Type B pancreatic cell (in vitro differentiated cells): Measurements from ENCODE around the gene FBXO21. TPM values are rescaled to one million over a fixed set of nuclear protein-coding genes. Genes with fewer than 3 reads are reported as not detected.

Experiments
- DNase-seq: peaks from one replicate; pipeline ENCODE4 v3.0.0; 2021; ENCODE audit warnings: mixed read lengths; ENCODE audit not compliant: unreplicated experiment; ENCODE audit errors: extremely low spot score
- H3K27ac Mint-ChIP-seq: 2 replicates; pipeline ENCODE4 v1.8.0; 2021; ENCODE audit warnings: mild to moderate bottlenecking, mixed read lengths
- H3K27me3 Mint-ChIP-seq: 2 replicates; pipeline ENCODE4 v1.8.0; 2021; ENCODE audit warnings: mixed read lengths
- H3K36me3 Mint-ChIP-seq: 2 replicates; pipeline ENCODE4 v1.8.0; 2021; ENCODE audit warnings: mixed read lengths
- H3K4me1 Mint-ChIP-seq: one replicate; pipeline ENCODE4 v1.8.0; 2021; ENCODE audit warnings: mixed read lengths; ENCODE audit not compliant: unreplicated experiment
- H3K4me3 Mint-ChIP-seq: 2 replicates; pipeline ENCODE4 v1.8.0; 2021; ENCODE audit warnings: mild to moderate bottlenecking, mixed read lengths
- H3K9me3 Mint-ChIP-seq: 2 replicates; pipeline ENCODE4 v1.8.0; 2021; ENCODE audit warnings: mixed read lengths
- CTCF ChIP-seq: fragments of 200-600 bp; sonication (generic); conservative IDR thresholded peaks from 2 replicates; pipeline ENCODE4 v1.5.0; 2021; ENCODE audit warnings: antibody characterized with exemption, mild to moderate bottlenecking
- total RNA-seq: library from RNA; stranded (reverse); gene quantifications from 2 replicates; pipeline ENCODE4 v1.2.1, GENCODE V29; 2021; ENCODE audit warnings: low replicate concordance

The FBXO21 gene
- total RNA-seq, 1 donor from 2014 or later: 53.3 TPM

GRCh38 chr12:117152793-117153775 lies 37.2 kb downstream of the FBXO21 start:
- Mint-ChIP-seq H3K27me3 (no peaks in the 10 kb centered on the region), H3K27ac (no peak overlapping the region), H3K36me3 (peaks cover 38% of the 10 kb centered on the region), H3K4me1 (peaks cover 8% of the 10 kb centered on the region), H3K4me3 (no peak overlapping the region), H3K9me3 (no peaks in the 10 kb centered on the region)
- DNase-seq: no peak
- no peak for TF ChIP-seq CTCF

GRCh38 chr12:117151403-117152031 lies 38.8 kb downstream of the FBXO21 start:
- Mint-ChIP-seq H3K36me3 (peaks cover 34% of the 10 kb centered on the region), H3K4me1 (peaks cover 8% of the 10 kb centered on the region), H3K9me3 (no peaks in the 10 kb centered on the region), H3K27me3 (no peaks in the 10 kb centered on the region), H3K27ac (no peak overlapping the region), H3K4me3 (no peak overlapping the region)
- DNase-seq: no peak
- TF ChIP-seq CTCF: peak; percentile 39

- peaks cover 33% of the 10 kb centered on the region for H3K36me3 Mint-ChIP-seq
- H3K4me3 Mint-ChIP-seq: no peak overlapping the region
- H3K27ac Mint-ChIP-seq: no peak overlapping the region
- DNase-seq: no peak
- TF ChIP-seq CTCF: no peak
- H3K27me3 Mint-ChIP-seq: no peaks in the 10 kb centered on the region
- peaks cover 8% of the 10 kb centered on the region for H3K4me1 Mint-ChIP-seq
- no peaks in the 10 kb centered on the region for H3K9me3 Mint-ChIP-seq
Measured at GRCh38 chr12:117149431-117149830, 40.8 kb downstream of the FBXO21 start.

- no peaks in the 10 kb centered on the region for H3K27me3 Mint-ChIP-seq
- peaks cover 34% of the 10 kb centered on the region for H3K36me3 Mint-ChIP-seq
- H3K4me3 Mint-ChIP-seq: no peak overlapping the region
- no peak for TF ChIP-seq CTCF
- DNase-seq: no peak
- H3K4me1 Mint-ChIP-seq: peaks cover 13% of the 10 kb centered on the region
- no peak overlapping the region for H3K27ac Mint-ChIP-seq
- no peaks in the 10 kb centered on the region for H3K9me3 Mint-ChIP-seq
Measured at GRCh38 chr12:117148642-117149041, 41.6 kb downstream of the FBXO21 start.

- H3K27ac Mint-ChIP-seq: no peak overlapping the region
- DNase-seq: no peak
- H3K27me3 Mint-ChIP-seq: no peaks in the 10 kb centered on the region
- no peak for TF ChIP-seq CTCF
- peaks cover 23% of the 10 kb centered on the region for H3K4me1 Mint-ChIP-seq
- H3K4me3 Mint-ChIP-seq: no peak overlapping the region
- peaks cover 33% of the 10 kb centered on the region for H3K36me3 Mint-ChIP-seq
- H3K9me3 Mint-ChIP-seq: no peaks in the 10 kb centered on the region
Measured at GRCh38 chr12:117147639-117148038, 42.6 kb downstream of the FBXO21 start.
